HG03565 (cell line): Measurements from ENCODE around the gene RPUSD3.
"Not testable (repeated sequence)": the region's sequence is repeated elsewhere in the genome, so short reads cannot be mapped to it uniquely, and the experiment has no call there.

Source experiments
- ATAC-seq: cut with Tn5 transposase; IDR thresholded peaks from one replicate; pipeline ENCODE4 v1.9.1; 2021; ENCODE audit warnings: mild to moderate bottlenecking, moderate library complexity; ENCODE audit not compliant: unreplicated experiment

Gene RPUSD3

GRCh38 chr3:9843715-9844438 lies at the start of gene RPUSD3:
TSS of gene RPUSD3 (minus strand) at chr3:9844008. CDS start at chr3:9843990, 18 bp downstream.
- ATAC-seq: peak; percentile 91

- no peak for ATAC-seq
Observed at GRCh38 chr3:9891072-9891622, 47.3 kb upstream of the RPUSD3 start.

- peak; percentile 67 for ATAC-seq
Observed at GRCh38 chr3:9890249-9891071, 46.7 kb upstream of the RPUSD3 start, which contains the start of gene JAGN1. TSS of gene JAGN1 (plus strand) at chr3:9890610. CDS start at chr3:9890723, 113 bp downstream.

GRCh38 chr3:9889405-9889804 lies 45.6 kb upstream of the RPUSD3 start:
- ATAC-seq: no peak

- ATAC-seq: no peak
Observed at GRCh38 chr3:9888540-9888939, 44.7 kb upstream of the RPUSD3 start.

GRCh38 chr3:9887480-9887879 lies 43.7 kb upstream of the RPUSD3 start:
- no peak for ATAC-seq

GRCh38 chr3:9886328-9886727 lies 42.5 kb upstream of the RPUSD3 start:
- no peak for ATAC-seq

- ATAC-seq: no peak
Observed at GRCh38 chr3:9884555-9885165, 40.9 kb upstream of the RPUSD3 start.

- ATAC-seq: no peak
Observed at GRCh38 chr3:9883706-9884554, 40.1 kb upstream of the RPUSD3 start.

- no peak for ATAC-seq
Observed at GRCh38 chr3:9881441-9881840, 37.6 kb upstream of the RPUSD3 start.

- ATAC-seq: no peak
Observed at GRCh38 chr3:9879830-9880549, 36.2 kb upstream of the RPUSD3 start, which contains the start of gene CIDEC. TSS of gene CIDEC (minus strand) at chr3:9880253. CDS start at chr3:9878486, 1,767 bp downstream.

- ATAC-seq: no peak
Observed at GRCh38 chr3:9878700-9879099, 34.9 kb upstream of the RPUSD3 start.

- ATAC-seq: no peak
Observed at GRCh38 chr3:9876991-9877390, 33.2 kb upstream of the RPUSD3 start.

- not testable (repeated sequence) for ATAC-seq
Observed at GRCh38 chr3:9876255-9876654, 32.4 kb upstream of the RPUSD3 start.

GRCh38 chr3:9875448-9875847 lies 31.6 kb upstream of the RPUSD3 start:
- no peak for ATAC-seq

- not testable (repeated sequence) for ATAC-seq
Observed at GRCh38 chr3:9872067-9872466, 28.3 kb upstream of the RPUSD3 start.

GRCh38 chr3:9870978-9871377 lies 27.2 kb upstream of the RPUSD3 start:
- no peak for ATAC-seq

GRCh38 chr3:9869955-9870354 lies 26.1 kb upstream of the RPUSD3 start:
- no peak for ATAC-seq

- ATAC-seq: no peak
Observed at GRCh38 chr3:9867106-9867505, 23.3 kb upstream of the RPUSD3 start.

GRCh38 chr3:9866639-9867038 lies 22.8 kb upstream of the RPUSD3 start:
- ATAC-seq: no peak
